Measurements from ENCODE around the gene ZBTB20. TPM values are rescaled to one million over a fixed set of nuclear protein-coding genes. Genes with fewer than 3 reads are reported as not detected.

Gene ZBTB20
- total RNA-seq, 1 experiment from 2014 or later, result 3.7 TPM

GRCh38 chr3:114660124-114660523 lies 487.0 kb downstream of the ZBTB20 start:
- TF ChIP-seq EZH2 (IDR thresholded peaks at IDR 0.05; ENCODE audit: low read length, unreplicated experiment) (no peak), CTCF (conservative IDR thresholded peaks at IDR 0.05; ENCODE audit: low read depth, low read length) (no peak), EZH2phosphoT487 (IDR thresholded peaks at IDR 0.05; ENCODE audit: borderline replicate concordance, low read length) (no peak)
- Histone ChIP-seq H3K36me3 (ENCODE audit: low read depth, low read length) (no peaks in the 10 kb centered on the region), H3K27me3 (ENCODE audit: low read length) (no peaks in the 10 kb centered on the region), H3F3A (ENCODE audit: low read length, unreplicated experiment) (no peaks in the 10 kb centered on the region), H3K9me3 (ENCODE audit: low read length) (0 out of 2 replicates have a peak, but pooled peaks cover 3% of the 10 kb centered on the region), H3K9me2 (replicated peaks; ENCODE audit: low read length) (no peaks in the 10 kb centered on the region), H3K79me2 (ENCODE audit: low read length) (no peaks in the 10 kb centered on the region), H4K20me1 (ENCODE audit: low read length) (no peaks in the 10 kb centered on the region), H3K27ac (ENCODE audit: low read length) (no peak overlapping the region), H3K4me3 (ENCODE audit: low read length) (no peak overlapping the region), H2AFZ (ENCODE audit: low read length) (no peak overlapping the region), H3K4me2 (ENCODE audit: low read length) (no peak overlapping the region), H3K4me1 (ENCODE audit: insufficient read depth, low read length) (no peaks in the 10 kb centered on the region), H3K9ac (ENCODE audit: low read length) (no peak overlapping the region)
- intact Hi-C loops (cut with micrococcal nuclease), result no loop called here
- POLR2A ChIA-PET (ENCODE audit: unreplicated experiment), result no interaction called here
- BruUV-seq (replicated peaks), result no TSS peak
- CTCF ChIA-PET, result no interaction called here
- no peak for ATAC-seq
- DNase-seq, result no peak

DNA sequence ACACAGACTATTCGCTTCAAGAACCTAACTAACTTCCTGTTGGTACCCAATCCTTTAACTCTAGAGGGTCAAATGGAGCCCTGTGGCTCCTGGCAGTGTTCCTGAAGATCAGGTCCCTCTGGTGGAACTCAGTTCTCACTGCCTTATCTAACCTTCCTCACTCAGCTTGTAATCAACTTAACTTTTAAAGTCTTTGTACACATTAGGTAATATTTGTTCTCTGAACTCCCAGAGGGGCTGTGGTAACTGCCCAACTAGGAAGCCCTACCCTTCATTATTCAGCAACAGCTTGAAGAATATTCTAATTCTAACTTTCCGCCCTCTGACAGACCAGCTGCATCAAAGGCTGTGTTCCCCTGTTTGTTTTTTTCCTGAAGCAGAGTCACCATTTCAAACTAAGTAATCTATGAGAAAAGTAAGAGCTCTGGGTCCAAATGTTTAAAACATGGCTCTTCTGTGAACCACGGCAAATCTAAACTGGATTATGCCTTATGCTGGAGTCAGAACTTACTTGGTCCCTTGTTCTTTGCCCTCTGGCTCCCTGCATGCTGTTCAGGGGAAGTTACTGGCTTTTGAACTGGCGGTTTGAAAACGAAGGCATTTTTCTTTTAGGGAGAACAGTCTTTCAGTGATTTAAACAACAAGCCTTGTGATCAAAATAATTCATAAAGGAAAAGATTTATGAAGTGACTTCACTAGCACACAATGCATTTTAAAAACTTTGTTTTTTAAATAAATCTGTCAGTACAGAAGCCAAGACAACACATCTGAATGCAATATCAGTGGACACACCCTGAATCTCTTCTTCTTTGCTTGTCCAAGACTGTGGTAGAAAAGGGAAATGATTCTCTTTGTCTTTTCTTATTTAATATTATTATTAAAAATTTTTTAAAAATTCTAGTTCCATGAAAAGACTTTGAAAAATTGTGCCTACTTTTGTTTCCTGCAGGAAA lies 487.7 kb downstream of the ZBTB20 start:
- Histone ChIP-seq H3K4me2 (ENCODE audit: low read length) (no peak overlapping the region), H3K27ac (ENCODE audit: low read length) (no peak overlapping the region), H3K4me1 (ENCODE audit: insufficient read depth, low read length) (no peaks in the 10 kb centered on the region), H3K27me3 (ENCODE audit: low read length) (no peaks in the 10 kb centered on the region), H3K9me2 (replicated peaks; ENCODE audit: low read length) (no peaks in the 10 kb centered on the region), H4K20me1 (ENCODE audit: low read length) (no peaks in the 10 kb centered on the region), H3F3A (ENCODE audit: low read length, unreplicated experiment) (no peaks in the 10 kb centered on the region), H3K36me3 (ENCODE audit: low read depth, low read length) (no peaks in the 10 kb centered on the region), H3K4me3 (ENCODE audit: low read length) (no peak overlapping the region), H2AFZ (ENCODE audit: low read length) (no peak overlapping the region), H3K9me3 (ENCODE audit: low read length) (0 out of 2 replicates have a peak, but pooled peaks cover 3% of the 10 kb centered on the region), H3K9ac (ENCODE audit: low read length) (no peak overlapping the region), H3K79me2 (ENCODE audit: low read length) (no peaks in the 10 kb centered on the region)
- ChIA-PET POLR2A (ENCODE audit: unreplicated experiment) (no interaction called here), CTCF (interaction anchor here (0.5 kb wide), 1 partner anchor 201 kb away, joined by 4 read pairs; no protein-coding TSS in a partner anchor)
- intact Hi-C loops (cut with micrococcal nuclease), result no loop called here
- TF ChIP-seq CTCF (conservative IDR thresholded peaks at IDR 0.05; ENCODE audit: low read depth, low read length), result no peak
- TF ChIP-seq EZH2 (IDR thresholded peaks at IDR 0.05; ENCODE audit: low read length, unreplicated experiment), result no peak
- no peak for TF ChIP-seq EZH2phosphoT487 (IDR thresholded peaks at IDR 0.05; ENCODE audit: borderline replicate concordance, low read length)
- ATAC-seq (no peak), DNase-seq (no peak)
- BruUV-seq (replicated peaks), result no TSS peak

GRCh38 chr3:114651555-114651954 lies 495.5 kb downstream of the ZBTB20 start:
- ChIA-PET POLR2A (ENCODE audit: unreplicated experiment) (no interaction called here), CTCF (interaction anchor here (0.6 kb wide), 1 partner anchor 17 kb away, joined by 3 read pairs; no protein-coding TSS in a partner anchor)
- H3K4me1 ChIP-seq (ENCODE audit: insufficient read depth, low read length), result peaks cover 16% of the 10 kb centered on the region; the same call in 1 of the 2 replicates
- no peaks in the 10 kb centered on the region for H3F3A ChIP-seq (ENCODE audit: low read length, unreplicated experiment)
- no peak overlapping the region for H3K9ac ChIP-seq (ENCODE audit: low read length)
- H3K27ac ChIP-seq (ENCODE audit: low read length), result no peak overlapping the region
- no peak overlapping the region for H3K4me3 ChIP-seq (ENCODE audit: low read length)
- H4K20me1 ChIP-seq (ENCODE audit: low read length), result no peaks in the 10 kb centered on the region
- no TSS peak for BruUV-seq (replicated peaks)
- no peak overlapping the region for H3K4me2 ChIP-seq (ENCODE audit: low read length)
- no peaks in the 10 kb centered on the region for H3K9me3 ChIP-seq (ENCODE audit: low read length)
- TF ChIP-seq EZH2 (IDR thresholded peaks at IDR 0.05; ENCODE audit: low read length, unreplicated experiment) (no peak), EZH2phosphoT487 (IDR thresholded peaks at IDR 0.05; ENCODE audit: borderline replicate concordance, low read length) (no peak), CTCF (conservative IDR thresholded peaks at IDR 0.05; ENCODE audit: low read depth, low read length) (no peak)
- H3K9me2 ChIP-seq (replicated peaks; ENCODE audit: low read length), result no peaks in the 10 kb centered on the region
- no peaks in the 10 kb centered on the region for H3K27me3 ChIP-seq (ENCODE audit: low read length)
- ATAC-seq (no peak), DNase-seq (no peak)
- no peaks in the 10 kb centered on the region for H3K79me2 ChIP-seq (ENCODE audit: low read length)
- intact Hi-C loops (cut with micrococcal nuclease), result no loop called here
- no peaks in the 10 kb centered on the region for H3K36me3 ChIP-seq (ENCODE audit: low read depth, low read length)
- no peak overlapping the region for H2AFZ ChIP-seq (ENCODE audit: low read length)

All from PC-3 (cell line).